HepG2 (cell line): Measurements from ENCODE around the gene FAM76A. TPM values are rescaled to one million over a fixed set of nuclear protein-coding genes. Genes with fewer than 3 reads are reported as not detected.

Experiments used
- ARNT2 ChIP-seq: sonication (generic); formaldehyde crosslinking; IDR thresholded peaks from 2 replicates; pipeline ENCODE4 v1.8.0; 2022; ENCODE audit warnings: mild to moderate bottlenecking, low read depth, missing genetic modification reagents, moderate library complexity
- ATF7 ChIP-seq, 2 experiments: fragments of 450-650 bp in 1 of 2; sonication (generic) in 1 of 2; formaldehyde crosslinking in 1 of 2; IDR thresholded peaks; 2 replicates each; pipeline versions ENCODE4 v1.4.0 to v1.6.1; 2016 to 2020; ENCODE audit warnings: antibody characterized with exemption in 1 of 2, mild to moderate bottlenecking in 1 of 2, missing genetic modification reagents in 1 of 2
- CREM ChIP-seq, 2 experiments: sonication (generic) in 1 of 2; formaldehyde crosslinking in 1 of 2; IDR thresholded peaks; 2 replicates each; pipeline versions ENCODE4 v1.4.0 to v1.6.1; 2016 to 2020; ENCODE audit warnings: antibody characterized with exemption in 1 of 2, mild to moderate bottlenecking in 1 of 2, missing genetic modification reagents in 1 of 2
- ZNF441 ChIP-seq: sonication (generic); formaldehyde crosslinking; IDR thresholded peaks from 2 replicates; pipeline ENCODE4 v1.7.0; 2021; ENCODE audit warnings: missing genetic modification reagents, borderline replicate concordance
- ZNF564 ChIP-seq: sonication (generic); formaldehyde crosslinking; IDR thresholded peaks from 2 replicates; pipeline ENCODE4 v1.8.1; 2023; ENCODE audit warnings: mild to moderate bottlenecking, missing genetic modification reagents
- ZNF704 ChIP-seq: sonication (generic); formaldehyde crosslinking; IDR thresholded peaks from 2 replicates; pipeline ENCODE4 v1.8.1; 2023; ENCODE audit warnings: mild to moderate bottlenecking, inconsistent platforms, moderate library complexity, missing genetic modification reagents, borderline replicate concordance
- ZSCAN31 ChIP-seq: sonication (generic); formaldehyde crosslinking; IDR thresholded peaks from 2 replicates; pipeline ENCODE4 v1.5.0; 2020; ENCODE audit warnings: low read depth, mild to moderate bottlenecking, missing genetic modification reagents
- polyA plus RNA-seq, 8 experiments: library from polyadenylated mRNA; depleted of rRNA in 3 of 8; stranded (reverse) in 7 of 8; unstranded in 1 of 8; fragments of >200 nt; fragmentation: Illumina TruSeq in 4 of 8; extraction: Trizol in 4 of 8; gene quantifications; 2 replicates each; pipeline versions ENCODE4 v1.2.1 to v1.2.3, GENCODE V29; 2011 to 2016; ENCODE audit warnings: low read depth in 4 of 8, missing spikeins in 1 of 8, mixed read lengths in 1 of 8; ENCODE audit not compliant: insufficient read depth in 1 of 8
- total RNA-seq, 5 experiments: library from RNA; depleted of rRNA; stranded (reverse); fragments of >200 nt; fragmentation: Illumina TruSeq; extraction: Trizol; gene quantifications; 2 replicates each; pipeline ENCODE4 v1.2.3, GENCODE V29; 2016; ENCODE audit warnings: low read depth in 1 of 5
- TF ChIP-seq, protein P1 (sequence below): sonication (generic); formaldehyde crosslinking; IDR thresholded peaks from 2 replicates; pipeline ENCODE4 v1.9.0; 2022; ENCODE audit warnings: missing genetic modification reagents, mild to moderate bottlenecking, borderline replicate concordance
- TF ChIP-seq, protein P2 (sequence below): sonication (generic); formaldehyde crosslinking; IDR thresholded peaks from 2 replicates; pipeline ENCODE4 v1.5.0; 2020; ENCODE audit warnings: mild to moderate bottlenecking, missing genetic modification reagents
- TF ChIP-seq, protein P3 (sequence below), 2 experiments: fragments of 450-650 bp in 1 of 2; sonication (generic) in 1 of 2; formaldehyde crosslinking in 1 of 2; IDR thresholded peaks; 2 replicates each; pipeline versions ENCODE4 v1.6.1 to v1.8.0; 2016 to 2022; ENCODE audit warnings: antibody characterized with exemption in 1 of 2, mild to moderate bottlenecking in 1 of 2, missing genetic modification reagents in 1 of 2

FAM76A gene
- total and polyA plus RNA-seq, 2 of the 13 experiments (the other 11 are each of a cell fraction or from before 2014, with no cell fraction given): 4.2 to 15.7 TPM

DNA sequence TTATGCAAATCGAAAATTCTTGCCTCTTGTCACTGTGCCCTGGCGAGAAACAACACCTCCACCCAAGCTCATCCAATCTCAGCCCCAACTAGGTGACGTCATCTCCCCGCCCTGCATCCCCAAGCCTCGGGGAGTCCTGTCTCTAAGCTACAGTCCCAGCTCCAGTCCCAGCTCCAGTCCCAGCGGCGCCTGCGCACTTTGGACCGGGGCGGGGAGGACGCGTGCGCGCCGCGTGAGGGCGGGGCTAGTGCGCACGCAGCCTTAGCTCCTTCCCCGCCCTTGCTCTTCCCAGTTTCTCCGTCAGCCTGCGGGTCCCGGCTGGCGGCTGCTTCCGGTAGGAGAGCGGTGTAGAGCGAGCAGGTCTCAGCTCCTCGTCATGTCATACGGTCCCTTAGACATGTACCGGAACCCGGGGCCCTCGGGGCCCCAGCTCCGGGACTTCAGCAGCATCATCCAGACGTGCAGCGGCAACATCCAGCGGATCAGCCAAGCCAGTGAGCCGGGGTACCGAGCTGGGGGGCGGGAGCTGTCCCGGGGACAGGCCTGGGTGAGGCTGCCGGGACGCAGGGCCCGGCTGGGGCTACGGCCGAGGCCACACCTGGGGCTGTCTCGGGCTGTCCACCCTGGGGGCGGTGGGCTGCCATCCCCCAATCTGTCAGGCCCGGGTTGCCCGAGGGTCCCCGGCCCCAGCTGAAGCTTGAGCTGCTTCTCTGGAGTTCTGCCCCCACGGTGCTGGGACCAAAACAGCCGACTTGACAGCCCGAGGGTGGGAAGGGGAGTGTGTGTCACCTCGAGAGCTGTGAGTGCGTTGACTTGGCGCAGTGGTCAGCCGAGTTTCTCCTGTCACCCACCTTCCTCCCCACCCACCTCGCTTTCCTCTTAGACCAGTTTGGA lies 47.4 kb downstream of the FAM76A start, which contains the start of gene STX12 (continued):
- TF ChIP-seq ZNF564 (CRISPR knock-in tag) (no peak), ZNF704 (CRISPR knock-in tag) (0 out of 2 replicates have a peak, but pooled peaks have one; percentile 46), ARNT2 (CRISPR knock-in tag) (no peak), CREM (IDR thresholded peaks at IDR 0.05) (peak; percentile 75), CREM (CRISPR knock-in tag; IDR thresholded peaks at IDR 0.05) (no peak), ATF7 (IDR thresholded peaks at IDR 0.05) (peak; percentile 100), ATF7 (CRISPR knock-in tag; IDR thresholded peaks at IDR 0.05) (peak; percentile 97), ZNF441 (CRISPR knock-in tag) (peak; percentile 16; the same call in 1 of the 2 replicates), ZSCAN31 (no peak)
- TF ChIP-seq, protein P1, sequence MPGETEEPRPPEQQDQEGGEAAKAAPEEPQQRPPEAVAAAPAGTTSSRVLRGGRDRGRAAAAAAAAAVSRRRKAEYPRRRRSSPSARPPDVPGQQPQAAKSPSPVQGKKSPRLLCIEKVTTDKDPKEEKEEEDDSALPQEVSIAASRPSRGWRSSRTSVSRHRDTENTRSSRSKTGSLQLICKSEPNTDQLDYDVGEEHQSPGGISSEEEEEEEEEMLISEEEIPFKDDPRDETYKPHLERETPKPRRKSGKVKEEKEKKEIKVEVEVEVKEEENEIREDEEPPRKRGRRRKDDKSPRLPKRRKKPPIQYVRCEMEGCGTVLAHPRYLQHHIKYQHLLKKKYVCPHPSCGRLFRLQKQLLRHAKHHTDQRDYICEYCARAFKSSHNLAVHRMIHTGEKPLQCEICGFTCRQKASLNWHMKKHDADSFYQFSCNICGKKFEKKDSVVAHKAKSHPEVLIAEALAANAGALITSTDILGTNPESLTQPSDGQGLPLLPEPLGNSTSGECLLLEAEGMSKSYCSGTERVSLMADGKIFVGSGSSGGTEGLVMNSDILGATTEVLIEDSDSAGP (CRISPR knock-in tag): peak; percentile 84
- TF ChIP-seq, protein P2, sequence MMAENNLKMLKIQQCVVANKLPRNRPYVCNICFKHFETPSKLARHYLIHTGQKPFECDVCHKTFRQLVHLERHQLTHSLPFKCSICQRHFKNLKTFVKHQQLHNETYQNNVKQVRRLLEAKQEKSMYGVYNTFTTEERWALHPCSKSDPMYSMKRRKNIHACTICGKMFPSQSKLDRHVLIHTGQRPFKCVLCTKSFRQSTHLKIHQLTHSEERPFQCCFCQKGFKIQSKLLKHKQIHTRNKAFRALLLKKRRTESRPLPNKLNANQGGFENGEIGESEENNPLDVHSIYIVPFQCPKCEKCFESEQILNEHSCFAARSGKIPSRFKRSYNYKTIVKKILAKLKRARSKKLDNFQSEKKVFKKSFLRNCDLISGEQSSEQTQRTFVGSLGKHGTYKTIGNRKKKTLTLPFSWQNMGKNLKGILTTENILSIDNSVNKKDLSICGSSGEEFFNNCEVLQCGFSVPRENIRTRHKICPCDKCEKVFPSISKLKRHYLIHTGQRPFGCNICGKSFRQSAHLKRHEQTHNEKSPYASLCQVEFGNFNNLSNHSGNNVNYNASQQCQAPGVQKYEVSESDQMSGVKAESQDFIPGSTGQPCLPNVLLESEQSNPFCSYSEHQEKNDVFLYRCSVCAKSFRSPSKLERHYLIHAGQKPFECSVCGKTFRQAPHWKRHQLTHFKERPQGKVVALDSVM (CRISPR knock-in tag): peak; percentile 21; the same call in 1 of the 2 replicates
- TF ChIP-seq, protein P3, sequence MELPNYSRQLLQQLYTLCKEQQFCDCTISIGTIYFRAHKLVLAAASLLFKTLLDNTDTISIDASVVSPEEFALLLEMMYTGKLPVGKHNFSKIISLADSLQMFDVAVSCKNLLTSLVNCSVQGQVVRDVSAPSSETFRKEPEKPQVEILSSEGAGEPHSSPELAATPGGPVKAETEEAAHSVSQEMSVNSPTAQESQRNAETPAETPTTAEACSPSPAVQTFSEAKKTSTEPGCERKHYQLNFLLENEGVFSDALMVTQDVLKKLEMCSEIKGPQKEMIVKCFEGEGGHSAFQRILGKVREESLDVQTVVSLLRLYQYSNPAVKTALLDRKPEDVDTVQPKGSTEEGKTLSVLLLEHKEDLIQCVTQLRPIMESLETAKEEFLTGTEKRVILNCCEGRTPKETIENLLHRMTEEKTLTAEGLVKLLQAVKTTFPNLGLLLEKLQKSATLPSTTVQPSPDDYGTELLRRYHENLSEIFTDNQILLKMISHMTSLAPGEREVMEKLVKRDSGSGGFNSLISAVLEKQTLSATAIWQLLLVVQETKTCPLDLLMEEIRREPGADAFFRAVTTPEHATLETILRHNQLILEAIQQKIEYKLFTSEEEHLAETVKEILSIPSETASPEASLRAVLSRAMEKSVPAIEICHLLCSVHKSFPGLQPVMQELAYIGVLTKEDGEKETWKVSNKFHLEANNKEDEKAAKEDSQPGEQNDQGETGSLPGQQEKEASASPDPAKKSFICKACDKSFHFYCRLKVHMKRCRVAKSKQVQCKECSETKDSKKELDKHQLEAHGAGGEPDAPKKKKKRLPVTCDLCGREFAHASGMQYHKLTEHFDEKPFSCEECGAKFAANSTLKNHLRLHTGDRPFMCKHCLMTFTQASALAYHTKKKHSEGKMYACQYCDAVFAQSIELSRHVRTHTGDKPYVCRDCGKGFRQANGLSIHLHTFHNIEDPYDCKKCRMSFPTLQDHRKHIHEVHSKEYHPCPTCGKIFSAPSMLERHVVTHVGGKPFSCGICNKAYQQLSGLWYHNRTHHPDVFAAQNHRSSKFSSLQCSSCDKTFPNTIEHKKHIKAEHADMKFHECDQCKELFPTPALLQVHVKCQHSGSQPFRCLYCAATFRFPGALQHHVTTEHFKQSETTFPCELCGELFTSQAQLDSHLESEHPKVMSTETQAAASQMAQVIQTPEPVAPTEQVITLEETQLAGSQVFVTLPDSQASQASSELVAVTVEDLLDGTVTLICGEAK (IDR thresholded peaks at IDR 0.05): no peak
- TF ChIP-seq, protein P3 (CRISPR knock-in tag; IDR thresholded peaks at IDR 0.05): 0 out of 2 replicates have a peak, but pooled peaks have one; percentile 27
